T-helper 1 cell treated with Interleukin-12 subunit alpha and Interleukin-12 subunit beta and Interleukin-4 antibody, amounts not matched to agents 30 μg/mL and 1 μg/mL, for 36 hours (primary cell): ENCODE results near the gene ELL.

Experiments
- H3K27ac Mint-ChIP-seq: one replicate; pipeline ENCODE4 v1.8.0; 2021; ENCODE audit warnings: mild to moderate bottlenecking, mixed read lengths
- H3K27me3 Mint-ChIP-seq: one replicate; pipeline ENCODE4 v1.8.0; 2021; ENCODE audit warnings: low read depth, mixed read lengths
- H3K36me3 Mint-ChIP-seq: one replicate; pipeline ENCODE4 v1.8.0; 2021; ENCODE audit warnings: low read depth, mixed read lengths
- H3K4me1 Mint-ChIP-seq: one replicate; pipeline ENCODE4 v1.8.0; 2021; ENCODE audit warnings: low read depth, mixed read lengths
- H3K4me3 Mint-ChIP-seq: one replicate; pipeline ENCODE4 v1.8.0; 2021; ENCODE audit warnings: mild to moderate bottlenecking, moderate library complexity, mixed read lengths
- H3K9me3 Mint-ChIP-seq: one replicate; pipeline ENCODE4 v1.8.0; 2021; ENCODE audit warnings: mixed read lengths

The ELL gene

DNA sequence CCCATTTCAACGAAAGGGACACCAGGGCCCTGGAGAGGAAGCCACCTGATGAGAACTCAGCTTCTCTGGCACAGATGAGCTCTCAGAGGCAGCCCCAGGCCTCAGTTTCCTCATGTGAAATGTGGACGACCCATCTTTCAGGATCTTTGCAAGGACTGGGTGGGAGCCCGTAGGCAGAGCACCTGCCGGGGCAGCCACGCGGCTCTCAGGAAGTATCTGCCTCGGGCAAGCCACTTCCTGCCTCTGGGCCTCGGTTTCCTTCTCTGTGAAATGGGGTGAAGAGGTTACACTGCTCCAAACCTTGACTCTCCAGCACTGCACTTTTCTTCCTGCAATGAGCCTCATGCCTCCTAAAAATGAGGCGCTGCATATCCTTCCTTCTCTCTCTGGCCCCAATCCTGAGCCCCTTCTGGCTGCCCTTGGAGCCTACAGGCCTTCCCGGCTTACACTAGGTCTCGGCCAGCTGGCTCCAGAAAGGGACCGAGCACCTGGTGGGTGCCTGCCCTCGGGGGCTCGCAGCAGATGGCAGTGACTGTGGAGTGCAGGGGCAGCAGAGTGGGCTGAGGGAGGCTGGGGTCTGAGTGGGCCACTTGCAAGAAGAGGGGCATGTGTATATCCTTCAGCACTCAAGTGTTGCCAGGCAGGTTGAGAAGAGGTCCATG is 99.2 kb downstream of the ELL start:
- peaks cover 49% of the 10 kb centered on the region for H3K4me1 Mint-ChIP-seq
- peak overlapping the region; percentile 79 for H3K27ac Mint-ChIP-seq
- no peaks in the 10 kb centered on the region for H3K27me3 Mint-ChIP-seq
- H3K4me3 Mint-ChIP-seq: peak overlapping the region; percentile 76
- H3K36me3 Mint-ChIP-seq: peaks cover 5% of the 10 kb centered on the region
- no peaks in the 10 kb centered on the region for H3K9me3 Mint-ChIP-seq

DNA sequence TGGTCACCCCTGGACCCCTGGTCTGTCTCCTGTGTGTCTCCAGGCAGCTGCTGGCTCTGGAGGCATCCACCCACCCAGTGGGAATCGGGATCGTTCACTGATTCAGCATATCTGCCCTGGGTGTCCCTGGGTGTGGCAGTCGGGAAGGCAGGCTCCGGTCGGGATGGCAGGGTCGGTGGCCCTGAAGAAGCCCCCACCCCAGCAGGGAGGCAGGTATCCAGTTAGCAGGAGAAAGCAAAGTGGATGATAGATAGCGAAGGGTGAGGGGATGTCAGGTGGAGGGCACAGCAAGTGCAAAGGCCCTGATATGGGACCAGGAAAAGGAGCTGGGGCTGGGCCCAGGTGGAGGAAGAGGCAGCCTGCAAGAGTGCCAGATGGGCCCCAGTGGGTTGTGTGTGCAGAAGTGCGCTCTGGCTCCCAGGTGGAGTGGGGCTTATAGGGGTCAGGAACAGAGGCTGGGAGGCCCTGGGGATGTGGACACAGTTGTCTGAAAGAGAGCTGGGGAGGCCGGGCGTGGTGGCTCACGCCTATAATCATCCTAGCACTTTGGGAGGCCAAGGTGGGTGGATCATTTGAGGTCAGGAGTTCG is 100.4 kb downstream of the ELL start:
- H3K27me3 Mint-ChIP-seq: no peaks in the 10 kb centered on the region
- H3K36me3 Mint-ChIP-seq: peaks cover 5% of the 10 kb centered on the region
- no peaks in the 10 kb centered on the region for H3K9me3 Mint-ChIP-seq
- H3K4me3 Mint-ChIP-seq: peak overlapping the region; percentile 98
- H3K27ac Mint-ChIP-seq: peak overlapping the region; percentile 79
- peaks cover 54% of the 10 kb centered on the region for H3K4me1 Mint-ChIP-seq

DNA sequence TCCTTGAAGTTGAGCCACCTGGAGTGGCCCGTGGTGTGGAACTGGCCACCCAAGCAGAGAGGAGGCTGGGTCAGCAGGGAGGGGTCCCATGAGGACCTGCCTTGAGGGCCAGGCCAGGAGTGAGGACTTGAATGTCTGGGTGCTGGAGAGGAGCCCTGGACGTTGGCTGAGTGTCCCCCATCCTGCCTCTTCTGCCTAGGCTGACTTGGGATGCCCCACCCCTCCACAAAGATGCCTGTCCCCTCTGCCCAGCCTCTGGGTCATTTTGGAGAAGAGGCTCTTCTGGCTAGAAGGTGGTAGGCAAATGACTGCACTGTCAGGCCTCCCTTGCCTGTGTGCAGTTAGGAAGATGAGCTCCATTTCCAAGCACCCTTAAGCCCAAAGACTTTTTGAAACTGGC is 100.9 kb downstream of the ELL start:
- H3K4me3 Mint-ChIP-seq: peak overlapping the region; percentile 98
- H3K9me3 Mint-ChIP-seq: no peaks in the 10 kb centered on the region
- H3K36me3 Mint-ChIP-seq: peaks cover 5% of the 10 kb centered on the region
- peaks cover 57% of the 10 kb centered on the region for H3K4me1 Mint-ChIP-seq
- no peaks in the 10 kb centered on the region for H3K27me3 Mint-ChIP-seq
- H3K27ac Mint-ChIP-seq: peak overlapping the region; percentile 79

DNA sequence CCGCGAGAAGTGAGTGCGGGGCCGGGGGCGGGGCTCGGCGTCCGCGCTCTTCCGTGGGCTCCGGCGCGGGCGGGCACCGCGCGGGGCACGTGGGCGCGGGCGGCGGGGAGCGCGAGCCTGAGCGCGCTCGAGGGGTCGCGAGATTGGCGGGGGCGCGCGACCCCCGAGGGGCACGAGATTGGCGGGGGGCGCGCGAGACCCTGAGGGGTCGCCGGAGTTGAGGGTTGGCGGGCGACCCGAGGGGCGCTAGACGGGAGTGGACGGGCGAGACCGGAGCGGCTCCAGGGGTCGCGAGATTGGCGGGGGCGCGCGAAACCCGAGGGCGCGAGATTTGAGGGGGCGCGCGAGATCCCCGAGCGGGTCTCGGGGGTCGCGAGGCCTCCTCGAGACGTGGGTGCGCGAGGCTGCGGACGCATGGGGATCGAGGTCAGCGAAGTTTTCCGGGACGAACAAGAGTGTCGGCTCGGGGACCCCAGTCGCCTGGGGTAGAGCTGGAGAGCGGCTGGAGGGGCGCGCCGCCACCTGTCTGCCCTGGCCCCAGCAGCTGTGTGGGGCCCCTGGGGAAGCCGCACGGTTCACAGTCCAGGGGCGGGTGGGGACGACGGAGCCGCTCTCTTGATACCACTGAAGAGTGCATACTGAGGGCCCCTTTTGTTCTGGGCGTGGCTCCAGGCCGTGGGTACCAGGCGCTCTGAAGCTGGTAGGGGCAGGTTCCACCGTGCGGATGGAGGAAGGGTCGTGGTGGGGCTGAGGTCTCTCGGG is 102.0 kb downstream of the ELL start:
- Mint-ChIP-seq H3K4me1 (peaks cover 61% of the 10 kb centered on the region), H3K36me3 (peaks cover 5% of the 10 kb centered on the region), H3K27me3 (no peaks in the 10 kb centered on the region), H3K27ac (peak overlapping the region; percentile 88), H3K9me3 (no peaks in the 10 kb centered on the region), H3K4me3 (peak overlapping the region; percentile 98)

DNA sequence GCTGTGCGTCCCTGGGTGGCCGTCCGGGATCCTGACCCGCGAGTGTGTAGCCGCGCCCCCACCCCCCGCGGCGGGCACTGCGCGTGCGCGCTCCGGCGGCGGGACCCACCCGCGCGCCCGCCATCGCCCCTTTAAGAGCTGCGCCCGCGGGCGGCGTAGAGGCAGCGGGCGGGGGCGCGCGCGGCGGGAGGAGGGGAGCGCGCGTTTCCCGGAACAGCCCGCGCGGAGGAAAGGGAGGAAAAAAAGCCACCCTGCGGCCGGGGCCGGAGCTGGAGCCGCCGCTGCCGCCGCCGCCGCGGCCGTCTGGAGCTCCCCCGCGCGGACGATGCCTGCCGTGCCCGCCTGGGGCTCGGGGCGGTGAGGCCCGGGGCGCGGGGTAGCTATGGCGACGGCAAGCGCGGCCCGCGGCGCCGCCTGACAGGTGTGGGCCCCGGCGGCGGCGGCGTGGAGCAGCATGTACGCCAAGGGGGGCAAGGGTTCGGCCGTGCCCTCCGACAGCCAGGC is 102.6 kb downstream of the ELL start, which contains the start of gene SSBP4:
Gene SSBP4, plus strand, starts transcription at position 204 of the 504 bp plus-strand sequence. Its CDS starts 251 bp downstream, at position 455.
- peak within 1 kb of the TSS; percentile 98 for H3K4me3 Mint-ChIP-seq
- H3K4me1 Mint-ChIP-seq: peaks cover 67% of the 10 kb centered on the region
- H3K27ac Mint-ChIP-seq: peak within 1 kb of the TSS; percentile 88
- peaks cover 5% of the 10 kb centered on the region for H3K36me3 Mint-ChIP-seq
- H3K27me3 Mint-ChIP-seq: no peaks in the 10 kb centered on the region
- H3K9me3 Mint-ChIP-seq: no peaks in the 10 kb centered on the region

DNA sequence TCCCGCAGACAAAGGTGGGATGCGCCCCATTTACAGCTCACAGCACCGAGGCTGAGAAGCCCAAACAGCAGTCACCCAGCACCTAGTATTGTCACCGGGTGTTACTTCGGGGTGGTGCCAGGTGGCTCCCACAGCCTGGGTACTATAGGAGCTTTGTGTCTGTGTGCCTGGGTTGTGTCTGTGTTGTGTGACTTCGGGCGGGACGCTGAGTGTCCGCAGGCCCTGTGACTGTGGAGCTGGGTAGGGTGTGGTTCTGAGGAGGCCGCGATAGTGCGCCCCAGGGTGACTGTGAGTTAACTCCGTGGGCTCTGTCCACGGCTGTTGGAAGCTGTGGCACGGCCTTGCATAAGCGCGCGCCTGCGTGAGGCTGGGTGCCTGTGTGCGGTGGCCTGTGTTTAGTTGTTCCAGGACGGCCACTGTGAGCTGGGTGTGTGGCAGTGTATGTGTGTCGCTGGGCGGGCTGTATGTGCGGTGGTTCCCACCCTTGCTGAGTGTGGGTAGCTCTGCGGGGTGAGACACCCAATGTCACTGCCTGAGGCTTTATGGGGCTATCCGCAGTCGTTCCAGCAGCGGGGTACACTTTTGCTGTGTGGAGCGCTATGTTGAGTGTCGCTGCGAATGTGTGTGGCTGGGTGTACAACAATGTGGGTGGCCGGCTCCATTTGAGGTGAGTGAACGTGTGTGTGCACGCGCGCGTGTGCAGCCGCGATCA is 103.2 kb downstream of the ELL start:
- Mint-ChIP-seq H3K9me3 (no peaks in the 10 kb centered on the region), H3K27me3 (no peaks in the 10 kb centered on the region), H3K4me1 (peaks cover 67% of the 10 kb centered on the region), H3K4me3 (peak overlapping the region; percentile 79), H3K27ac (peak overlapping the region; percentile 87), H3K36me3 (peaks cover 5% of the 10 kb centered on the region)

DNA sequence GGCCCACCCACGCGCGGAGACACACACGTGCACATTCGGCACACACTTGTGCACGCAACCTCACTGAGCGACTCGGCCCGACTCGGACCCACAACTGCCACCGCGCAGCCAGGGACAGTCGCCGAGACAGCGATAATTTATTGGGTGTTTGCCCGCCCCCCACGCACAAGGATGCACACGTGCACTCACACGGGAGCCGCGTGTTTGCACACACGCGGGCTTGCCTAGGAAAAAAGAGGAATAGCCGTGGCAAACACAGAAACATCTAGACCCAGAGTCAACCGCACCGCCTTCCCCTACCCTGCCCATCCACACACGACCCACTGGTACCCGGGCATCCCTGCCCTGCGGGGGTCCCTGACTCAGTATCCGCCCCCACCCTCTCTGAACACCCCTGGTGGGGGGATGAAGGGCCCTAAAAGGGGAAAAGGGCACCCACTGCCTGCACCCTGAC is 103.8 kb downstream of the ELL start:
- peak overlapping the region; percentile 87 for H3K27ac Mint-ChIP-seq
- H3K4me1 Mint-ChIP-seq: peaks cover 61% of the 10 kb centered on the region
- H3K4me3 Mint-ChIP-seq: peak overlapping the region; percentile 79
- H3K9me3 Mint-ChIP-seq: no peaks in the 10 kb centered on the region
- H3K27me3 Mint-ChIP-seq: no peaks in the 10 kb centered on the region
- H3K36me3 Mint-ChIP-seq: peaks cover 3% of the 10 kb centered on the region

DNA sequence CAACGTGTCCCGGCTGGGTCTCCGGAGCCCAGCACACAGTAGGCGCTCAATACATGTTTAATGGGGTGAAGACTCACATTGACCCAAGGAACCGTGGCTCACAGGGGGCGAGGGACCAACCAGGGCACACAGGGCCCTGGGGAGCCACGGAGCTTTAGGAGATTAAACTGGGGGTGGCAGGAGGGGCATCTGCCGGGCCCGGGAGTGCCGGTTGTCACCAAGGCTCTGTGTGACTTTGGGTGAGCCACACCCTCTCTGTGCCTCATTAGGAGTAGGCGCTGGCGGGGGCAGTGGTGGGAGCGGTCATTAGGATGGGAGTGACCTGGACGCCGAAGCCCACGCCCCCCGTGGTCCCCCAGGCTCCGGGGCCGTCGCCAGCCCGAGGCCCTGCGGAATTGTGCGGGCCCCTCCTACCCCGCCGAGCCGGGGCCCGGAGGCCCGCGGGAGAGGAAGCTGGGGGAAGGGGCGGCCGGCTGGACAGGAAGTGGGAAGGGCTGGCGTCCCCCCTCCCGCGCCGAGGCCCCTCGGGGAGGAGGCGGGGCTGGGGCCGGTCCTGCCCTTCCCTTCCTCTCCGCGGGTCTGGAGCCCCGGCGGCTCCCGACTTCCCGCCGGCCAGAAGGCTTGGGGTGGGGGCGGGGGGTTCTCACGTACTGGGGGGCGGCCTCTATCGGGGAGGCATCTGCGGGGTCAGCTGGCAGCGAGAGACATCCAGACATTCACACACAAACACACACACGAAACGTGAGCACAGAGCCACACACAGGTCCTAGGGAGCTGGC is 104.4 kb downstream of the ELL start:
- Mint-ChIP-seq H3K4me3 (peak overlapping the region; percentile 79), H3K27ac (peak overlapping the region; percentile 87), H3K27me3 (peaks cover 4% of the 10 kb centered on the region), H3K36me3 (peaks cover 2% of the 10 kb centered on the region), H3K4me1 (peaks cover 55% of the 10 kb centered on the region), H3K9me3 (no peaks in the 10 kb centered on the region)

DNA sequence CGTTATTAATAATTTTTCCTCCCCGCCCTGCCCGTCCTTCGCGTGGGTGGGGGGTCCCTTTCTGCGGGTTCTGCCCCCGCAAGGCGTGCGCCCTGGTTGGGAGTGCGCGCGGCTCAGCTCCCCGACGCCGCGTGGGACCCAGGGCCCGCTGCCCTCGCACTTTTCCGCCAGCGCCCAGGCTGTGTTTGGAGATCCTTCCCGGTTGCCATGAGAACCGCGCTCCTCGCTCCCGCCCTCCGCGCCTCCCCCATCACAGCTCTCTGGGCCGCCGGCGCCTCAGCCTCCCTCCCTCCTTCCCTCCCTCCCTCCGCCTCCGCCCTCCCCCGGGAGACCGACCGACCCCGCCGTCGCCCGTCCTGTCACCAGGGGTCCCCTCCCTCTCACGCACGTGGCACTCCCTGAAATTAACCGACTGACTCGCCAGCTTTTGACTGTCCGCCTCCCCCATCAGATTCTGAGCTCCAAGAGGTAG is 105.1 kb downstream of the ELL start:
- H3K27ac Mint-ChIP-seq: peak overlapping the region; percentile 79
- peaks cover 50% of the 10 kb centered on the region for H3K4me1 Mint-ChIP-seq
- H3K4me3 Mint-ChIP-seq: peak overlapping the region; percentile 76
- peaks cover 4% of the 10 kb centered on the region for H3K27me3 Mint-ChIP-seq
- no peaks in the 10 kb centered on the region for H3K9me3 Mint-ChIP-seq
- H3K36me3 Mint-ChIP-seq: peaks cover 2% of the 10 kb centered on the region

DNA sequence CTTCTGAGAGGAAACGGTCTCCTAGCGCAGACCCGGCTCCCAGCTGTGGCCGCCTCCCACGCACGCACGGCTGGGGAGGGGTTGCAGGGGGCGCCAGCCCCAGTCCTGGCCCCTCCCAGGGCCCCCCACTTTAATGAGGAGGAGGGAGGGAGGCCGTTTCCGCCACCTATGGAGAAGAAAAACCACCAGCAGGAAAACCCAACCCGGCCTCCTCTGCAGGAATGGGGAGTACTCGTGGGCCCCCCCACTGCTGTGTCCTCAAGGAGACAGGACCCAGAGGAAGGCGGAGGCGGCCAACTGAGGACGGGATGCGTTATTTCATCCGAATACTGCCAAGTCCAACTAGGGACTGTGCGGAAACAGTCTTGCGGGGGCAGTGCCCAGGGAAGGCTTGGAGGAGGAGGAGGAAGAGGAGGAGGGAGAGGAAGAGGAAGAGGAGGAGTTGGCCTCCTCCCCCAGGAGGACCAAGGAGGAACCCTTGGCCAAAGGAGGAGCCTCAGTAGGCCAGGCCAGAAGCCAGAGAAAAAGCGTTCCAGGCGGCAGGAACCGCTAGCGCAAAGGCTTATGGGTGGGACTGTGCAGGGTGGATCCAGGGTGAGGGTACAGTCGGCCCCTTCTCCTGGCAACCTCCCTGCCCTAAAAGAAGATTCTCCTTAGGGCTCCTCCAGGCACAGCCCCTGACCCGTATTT is 106.5 kb downstream of the ELL start:
- Mint-ChIP-seq H3K4me1 (peaks cover 41% of the 10 kb centered on the region), H3K4me3 (peak overlapping the region; percentile 71), H3K27ac (no peak overlapping the region), H3K9me3 (no peaks in the 10 kb centered on the region), H3K27me3 (peaks cover 4% of the 10 kb centered on the region), H3K36me3 (peaks cover 2% of the 10 kb centered on the region)

DNA sequence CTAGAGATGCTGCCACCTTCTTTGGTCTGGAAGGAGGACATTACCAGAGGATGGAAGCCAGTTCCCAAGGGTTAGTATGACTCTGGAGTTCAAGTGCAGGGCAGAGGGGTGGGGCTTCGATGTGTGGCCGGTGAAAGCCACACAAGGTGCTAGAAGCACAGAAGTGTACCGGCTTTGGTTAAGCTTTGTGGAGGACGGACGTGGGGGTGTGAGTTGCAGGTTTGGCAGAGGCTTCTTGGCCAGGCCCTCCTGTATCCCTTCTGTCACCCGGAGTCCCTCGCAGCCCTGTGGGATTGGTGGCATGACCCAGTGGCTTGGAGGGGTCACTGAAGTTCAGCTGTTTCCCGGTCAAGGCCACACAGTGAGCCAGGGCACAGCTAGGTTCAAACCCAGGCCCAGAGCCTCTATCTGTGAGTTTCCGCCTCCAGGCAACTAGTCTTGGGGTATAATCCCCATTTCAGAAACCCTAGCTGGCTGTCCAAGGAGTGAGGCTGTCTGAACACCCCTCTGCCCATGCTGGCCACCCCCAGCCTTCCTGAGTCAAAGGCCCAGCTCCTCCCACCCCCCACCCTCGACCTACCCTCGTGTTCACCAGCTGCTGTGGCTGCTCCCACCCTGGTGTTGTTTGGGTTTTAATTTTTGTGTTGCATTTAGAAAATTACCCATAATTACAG is 107.2 kb downstream of the ELL start:
- Mint-ChIP-seq H3K27me3 (peaks cover 4% of the 10 kb centered on the region), H3K9me3 (no peaks in the 10 kb centered on the region), H3K4me1 (peaks cover 39% of the 10 kb centered on the region), H3K4me3 (no peak overlapping the region), H3K36me3 (no peaks in the 10 kb centered on the region), H3K27ac (peak overlapping the region; percentile 32)

DNA sequence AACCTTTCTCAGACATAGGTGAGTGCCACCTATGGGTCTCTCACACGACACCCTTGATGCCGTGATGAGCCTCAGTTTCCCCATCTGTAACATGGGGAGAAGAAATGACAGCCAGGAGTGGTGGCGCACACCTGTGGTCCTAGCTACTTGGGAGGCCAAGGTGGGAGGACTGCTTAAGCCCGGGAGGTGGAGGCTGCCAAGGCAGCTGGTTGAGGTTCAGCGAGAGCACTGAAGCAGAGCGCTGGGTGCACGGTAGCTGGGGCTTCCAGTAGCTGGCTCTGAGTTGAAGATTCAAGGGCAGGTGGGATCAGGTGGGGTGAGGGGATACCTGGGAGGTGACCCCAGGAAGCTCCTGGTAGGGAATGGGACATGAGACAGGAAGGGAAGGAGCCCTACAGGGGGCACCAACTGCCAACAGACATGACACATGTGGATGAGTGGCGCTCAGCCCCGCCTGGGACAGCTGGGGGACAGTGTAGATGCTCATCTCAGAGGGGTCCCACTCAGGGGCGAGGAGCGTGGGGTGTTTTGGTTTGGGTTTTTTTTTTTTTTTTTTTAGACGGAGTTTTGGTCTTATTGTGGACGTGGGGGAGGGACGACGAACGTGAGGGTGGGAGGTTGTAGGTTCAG is 109.1 kb downstream of the ELL start:
- Mint-ChIP-seq H3K27ac (no peak overlapping the region), H3K4me1 (peaks cover 28% of the 10 kb centered on the region), H3K27me3 (peaks cover 4% of the 10 kb centered on the region), H3K4me3 (no peak overlapping the region), H3K9me3 (no peaks in the 10 kb centered on the region), H3K36me3 (no peaks in the 10 kb centered on the region)
